Bone marrow (tissue), 2 donors: ENCODE data around the gene PGK2.
"Not testable (repeated sequence)": the region's sequence is repeated elsewhere in the genome, so short reads cannot be mapped to it uniquely, and the experiment has no call there.

ENCODE experiments used
- DNase-seq, 2 donors: peaks; one replicate each; lab custom pipeline; 2025; lab: John Stamatoyannopoulos, UW

PGK2 gene

GRCh38 chr6:49787176-49787575, at the start of gene PGK2:
Gene PGK2, minus strand, starts transcription at chr6:49787285. Its CDS starts 98 bp downstream, at chr6:49787187.
- no peak for DNase-seq

GRCh38 chr6:49835140-49835539, 48.1 kb upstream of the PGK2 start:
- DNase-seq, result no peak

GRCh38 chr6:49833386-49833785, 46.3 kb upstream of the PGK2 start:
- no peak for DNase-seq

- DNase-seq, result no peak
Observed at GRCh38 chr6:49826743-49827406, 39.8 kb upstream of the PGK2 start.

GRCh38 chr6:49815166-49815565, 28.1 kb upstream of the PGK2 start:
- DNase-seq, result no peak

- DNase-seq, result no peak
Observed at GRCh38 chr6:49813248-49813647, 26.2 kb upstream of the PGK2 start.

- DNase-seq, result no peak
Observed at GRCh38 chr6:49806145-49806544, 19.1 kb upstream of the PGK2 start.

- no peak for DNase-seq
Observed at GRCh38 chr6:49805246-49805645, 18.2 kb upstream of the PGK2 start.

- DNase-seq, result no peak
Observed at GRCh38 chr6:49801525-49801924, 14.4 kb upstream of the PGK2 start.

GRCh38 chr6:49799090-49799489, 12.0 kb upstream of the PGK2 start:
- no peak for DNase-seq

GRCh38 chr6:49796842-49797455, 9.9 kb upstream of the PGK2 start:
- not testable (repeated sequence) for DNase-seq

GRCh38 chr6:49790341-49790740, 3.3 kb upstream of the PGK2 start:
- no peak for DNase-seq

- DNase-seq, result no peak
Observed at GRCh38 chr6:49784272-49784671, 2.8 kb downstream of the PGK2 start.

- no peak for DNase-seq
Observed at GRCh38 chr6:49782725-49783124, 4.4 kb downstream of the PGK2 start.

GRCh38 chr6:49782293-49782692, 4.8 kb downstream of the PGK2 start:
- DNase-seq, result no peak

- no peak for DNase-seq
Observed at GRCh38 chr6:49776444-49776843, 10.6 kb downstream of the PGK2 start.

- no peak for DNase-seq
Observed at GRCh38 chr6:49775043-49775442, 12.0 kb downstream of the PGK2 start.

GRCh38 chr6:49772285-49772684, 14.8 kb downstream of the PGK2 start:
- no peak for DNase-seq

- no peak for DNase-seq
Observed at GRCh38 chr6:49766762-49767161, 20.3 kb downstream of the PGK2 start.

GRCh38 chr6:49764571-49765236, 22.4 kb downstream of the PGK2 start:
- DNase-seq, result no peak

- DNase-seq, result no peak
Observed at GRCh38 chr6:49744259-49744658, 42.8 kb downstream of the PGK2 start, which contains the start of gene CRISP3. Gene CRISP3, minus strand, starts transcription at chr6:49744388. Its CDS starts 21 bp downstream, at chr6:49744367.

GRCh38 chr6:49743429-49743828, 43.7 kb downstream of the PGK2 start:
- no peak for DNase-seq

- DNase-seq, result no peak
Observed at GRCh38 chr6:49739423-49739822, 47.7 kb downstream of the PGK2 start.
